SU-DHL-6 (cell line): Measurements from ENCODE around the gene PLAC8L1.

Experiments
- EZH2phosphoT487 ChIP-seq: fragments of 200-600 bp; sonication (generic), shearing (Covaris generic); conservative IDR thresholded peaks from 2 replicates; pipeline ENCODE4 v1.6.1; 2018; ENCODE audit warnings: mild to moderate bottlenecking, antibody characterized with exemption, low read length, moderate library complexity, mixed read lengths
- TF ChIP-seq, protein P1 (sequence below): fragments of 200-600 bp; sonication (generic); IDR thresholded peaks from one replicate; pipeline ENCODE4 v1.5.1; 2017; ENCODE audit warnings: antibody characterized with exemption, mild to moderate bottlenecking, low read length, moderate library complexity; ENCODE audit not compliant: insufficient read depth, poor library complexity, severe bottlenecking

DNA sequence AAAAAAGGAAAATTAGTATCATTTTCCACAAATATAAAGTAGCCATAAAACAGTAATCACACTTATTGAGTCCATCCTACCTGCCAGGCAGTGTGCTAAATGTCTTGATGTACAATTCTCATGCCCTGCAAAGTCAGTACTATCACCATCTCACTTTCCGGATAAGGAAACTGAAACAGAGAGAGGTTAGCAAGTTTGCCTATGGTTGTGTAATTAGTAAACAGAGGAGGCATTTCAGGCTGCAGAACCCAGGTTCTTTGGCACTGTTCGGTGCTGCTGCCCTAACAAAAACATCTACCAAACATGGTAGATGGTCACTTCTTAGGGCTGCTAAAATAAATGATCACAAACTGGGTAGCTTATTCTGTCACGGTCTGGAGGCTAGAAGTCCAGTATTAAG lies 22.6 kb downstream of the PLAC8L1 start:
- TF ChIP-seq, protein P1, sequence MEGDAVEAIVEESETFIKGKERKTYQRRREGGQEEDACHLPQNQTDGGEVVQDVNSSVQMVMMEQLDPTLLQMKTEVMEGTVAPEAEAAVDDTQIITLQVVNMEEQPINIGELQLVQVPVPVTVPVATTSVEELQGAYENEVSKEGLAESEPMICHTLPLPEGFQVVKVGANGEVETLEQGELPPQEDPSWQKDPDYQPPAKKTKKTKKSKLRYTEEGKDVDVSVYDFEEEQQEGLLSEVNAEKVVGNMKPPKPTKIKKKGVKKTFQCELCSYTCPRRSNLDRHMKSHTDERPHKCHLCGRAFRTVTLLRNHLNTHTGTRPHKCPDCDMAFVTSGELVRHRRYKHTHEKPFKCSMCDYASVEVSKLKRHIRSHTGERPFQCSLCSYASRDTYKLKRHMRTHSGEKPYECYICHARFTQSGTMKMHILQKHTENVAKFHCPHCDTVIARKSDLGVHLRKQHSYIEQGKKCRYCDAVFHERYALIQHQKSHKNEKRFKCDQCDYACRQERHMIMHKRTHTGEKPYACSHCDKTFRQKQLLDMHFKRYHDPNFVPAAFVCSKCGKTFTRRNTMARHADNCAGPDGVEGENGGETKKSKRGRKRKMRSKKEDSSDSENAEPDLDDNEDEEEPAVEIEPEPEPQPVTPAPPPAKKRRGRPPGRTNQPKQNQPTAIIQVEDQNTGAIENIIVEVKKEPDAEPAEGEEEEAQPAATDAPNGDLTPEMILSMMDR: no peak
- TF ChIP-seq EZH2phosphoT487: no peak
